Measurements from ENCODE around the gene ADAM22. TPM values are rescaled to one million over a fixed set of nuclear protein-coding genes. Genes with fewer than 3 reads are reported as not detected.

Gene ADAM22
- total and polyA plus RNA-seq, 2 donors (not counting 1 experiment from before 2014, with no cell fraction given), result 0.30 to 1.8 TPM

DNA sequence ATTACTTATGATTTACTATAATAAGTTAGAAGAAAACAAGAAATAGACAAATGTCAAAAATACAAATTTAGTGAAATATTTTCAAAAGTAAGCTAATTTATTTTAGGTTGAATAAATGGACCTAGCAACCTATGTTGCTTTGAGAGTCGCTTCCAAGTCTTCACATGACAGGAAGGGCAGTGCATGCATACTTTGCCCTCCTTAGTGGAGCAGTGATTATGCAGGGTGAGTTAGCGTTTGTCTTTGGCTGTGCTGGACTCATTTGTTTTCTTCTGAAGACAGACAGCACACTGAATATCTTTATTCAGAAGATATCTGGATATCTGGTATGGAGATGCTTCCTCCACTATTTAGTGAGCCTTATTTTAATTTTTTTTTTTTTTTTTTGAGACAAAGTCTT, 183.3 kb downstream of the ADAM22 start:
- Histone ChIP-seq H3K79me2 (ENCODE audit: control insufficient read depth, insufficient read depth, low read length) (no peaks in the 10 kb centered on the region), H4K20me1 (ENCODE audit: control insufficient read depth, insufficient read depth, low read length, poor library complexity, severe bottlenecking) (no peaks in the 10 kb centered on the region), H3K36me3 (replicated peaks in 1 of 2; ENCODE audit: control extremely low read depth in 1 of 2, control insufficient read depth in 1 of 2, extremely low read depth in 1 of 2, insufficient read depth in 2 of 2, low read length in 1 of 2) (no peaks in the 10 kb centered on the region), H3K27ac (ENCODE audit: low read length in 2 of 2) (no peak overlapping the region), H3K4me1 (ENCODE audit: control insufficient read depth in 2 of 2, insufficient read depth in 2 of 2, low read length in 2 of 2) (no peaks in the 10 kb centered on the region), H3K4me2 (replicated peaks; ENCODE audit: low read depth, low read length, poor library complexity, severe bottlenecking) (no peak overlapping the region), H3K9ac (ENCODE audit: low read length) (no peak overlapping the region), H3K27me3 (replicated peaks in 1 of 4; ENCODE audit: control extremely low read depth in 1 of 4, control insufficient read depth in 3 of 4, insufficient read depth in 4 of 4, low read length in 3 of 4) (no peaks in the 10 kb centered on the region), H3K9me3 (ENCODE audit: control extremely low read depth in 1 of 3, control insufficient read depth in 2 of 3, insufficient read depth in 1 of 3, low read length in 2 of 3) (no peaks in the 10 kb centered on the region), H2AFZ (ENCODE audit: insufficient read depth, low read depth, low read length, poor library complexity, severe bottlenecking) (no peak overlapping the region), H3K4me3 (ENCODE audit: control extremely low read depth in 1 of 5, extremely low read depth in 1 of 5, insufficient read depth in 1 of 5, low read depth in 2 of 5, low read length in 4 of 5) (no peak overlapping the region)
- no peak overlapping the region for H3K27ac Mint-ChIP-seq
- ATAC-seq (ENCODE audit: low read depth) (no peak), DNase-seq (no peak)
- H3K9me3 Mint-ChIP-seq (ENCODE audit: insufficient read depth), result no peaks in the 10 kb centered on the region
- no peaks in the 10 kb centered on the region for H3K4me1 Mint-ChIP-seq
- ChIA-PET CTCF (no interaction called here), POLR2A (no interaction called here)
- no peak for TF ChIP-seq CTCF (IDR thresholded peaks at IDR 0.05)
- no peak for TF ChIP-seq EZH2 (IDR thresholded peaks at IDR 0.05; ENCODE audit: borderline replicate concordance, insufficient read depth, low read depth, low read length, poor library complexity, severe bottlenecking)
- 77% methylated on average over 1 of the region's 2 CpGs for WGBS (ENCODE audit: insufficient coverage)
- intact Hi-C loops (cut with micrococcal nuclease), result no loop called here
- no peak overlapping the region for H3K4me3 Mint-ChIP-seq
- H3K27me3 Mint-ChIP-seq, result peaks cover 4% of the 10 kb centered on the region

DNA sequence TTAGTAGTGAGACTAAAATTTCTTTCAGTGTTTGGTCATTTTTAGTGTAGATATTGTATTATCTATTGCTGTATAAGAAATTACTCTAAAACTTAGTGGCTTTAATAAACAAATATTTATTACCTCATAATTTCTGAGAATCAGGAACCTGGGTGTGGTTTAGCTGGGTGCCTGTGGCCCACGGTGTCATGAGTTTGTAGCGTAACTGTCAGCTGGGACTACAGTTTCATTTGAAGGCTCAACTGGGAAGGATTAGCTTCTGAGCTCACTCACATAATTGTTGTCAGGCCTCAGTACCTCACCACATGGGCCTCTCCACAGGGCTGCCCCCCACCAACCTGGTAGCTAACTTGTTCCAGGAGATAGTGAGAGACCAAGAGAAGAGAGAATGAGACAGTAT, 187.3 kb downstream of the ADAM22 start:
- Mint-ChIP-seq H3K4me3 (no peak overlapping the region), H3K4me1 (no peaks in the 10 kb centered on the region), H3K27ac (no peak overlapping the region), H3K27me3 (no peaks in the 10 kb centered on the region), H3K9me3 (ENCODE audit: insufficient read depth) (no peaks in the 10 kb centered on the region)
- Histone ChIP-seq H3K9me3 (ENCODE audit: control extremely low read depth in 1 of 3, control insufficient read depth in 2 of 3, insufficient read depth in 1 of 3, low read length in 2 of 3) (no peaks in the 10 kb centered on the region), H2AFZ (ENCODE audit: insufficient read depth, low read depth, low read length, poor library complexity, severe bottlenecking) (no peak overlapping the region), H3K4me3 (ENCODE audit: control extremely low read depth in 1 of 5, extremely low read depth in 1 of 5, insufficient read depth in 1 of 5, low read depth in 2 of 5, low read length in 4 of 5) (no peak overlapping the region), H4K20me1 (ENCODE audit: control insufficient read depth, insufficient read depth, low read length, poor library complexity, severe bottlenecking) (no peaks in the 10 kb centered on the region), H3K79me2 (ENCODE audit: control insufficient read depth, insufficient read depth, low read length) (no peaks in the 10 kb centered on the region), H3K4me2 (replicated peaks; ENCODE audit: low read depth, low read length, poor library complexity, severe bottlenecking) (no peak overlapping the region), H3K9ac (ENCODE audit: low read length) (no peak overlapping the region), H3K27me3 (replicated peaks in 1 of 4; ENCODE audit: control extremely low read depth in 1 of 4, control insufficient read depth in 3 of 4, insufficient read depth in 4 of 4, low read length in 3 of 4) (no peaks in the 10 kb centered on the region), H3K36me3 (replicated peaks in 1 of 2; ENCODE audit: control extremely low read depth in 1 of 2, control insufficient read depth in 1 of 2, extremely low read depth in 1 of 2, insufficient read depth in 2 of 2, low read length in 1 of 2) (no peaks in the 10 kb centered on the region), H3K27ac (ENCODE audit: low read length in 2 of 2) (no peak overlapping the region), H3K4me1 (ENCODE audit: control insufficient read depth in 2 of 2, insufficient read depth in 2 of 2, low read length in 2 of 2) (no peaks in the 10 kb centered on the region)
- ChIA-PET POLR2A (no interaction called here), CTCF (interaction anchor here (1.0 kb wide), 1 partner anchor 9 kb away, joined by 3 read pairs; no protein-coding TSS in a partner anchor)
- no peak for ATAC-seq (ENCODE audit: low read depth)
- TF ChIP-seq EZH2 (IDR thresholded peaks at IDR 0.05; ENCODE audit: borderline replicate concordance, insufficient read depth, low read depth, low read length, poor library complexity, severe bottlenecking) (no peak), CTCF (IDR thresholded peaks at IDR 0.05) (no peak)
- 90% methylated on average over 2 of the region's 2 CpGs for WGBS (ENCODE audit: insufficient coverage)
- DNase-seq, result no peak
- intact Hi-C loops (cut with micrococcal nuclease), result no loop called here
